ENCODE results near the gene AP5S1. TPM values are rescaled to one million over a fixed set of nuclear protein-coding genes. Genes with fewer than 3 reads are reported as not detected.

The AP5S1 gene
- total and polyA plus RNA-seq, 10 donors = 5.3 to 19.0 (median 13.7) TPM

DNA sequence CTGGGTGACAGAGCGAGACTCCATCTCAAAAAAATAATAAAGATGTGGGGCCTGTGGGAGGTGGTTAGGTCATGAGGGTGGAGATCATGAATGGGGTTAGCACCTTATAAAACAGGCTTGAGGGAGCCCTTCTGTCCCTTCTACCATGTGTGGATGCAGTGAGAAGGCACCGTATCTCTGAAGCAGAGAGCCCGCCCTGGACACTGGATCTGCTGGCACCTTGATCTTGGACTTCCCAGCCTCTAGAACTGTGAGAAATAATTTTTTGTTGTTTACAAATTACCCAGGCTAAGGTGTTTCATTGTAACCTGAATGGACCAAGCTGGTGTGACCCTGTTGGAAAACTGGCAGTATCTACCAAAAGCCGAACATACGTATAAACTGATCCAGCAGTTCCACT is 53.2 kb downstream of the AP5S1 start:
- no peak for DNase-seq
- no peaks in the 10 kb centered on the region for H3K27me3 ChIP-seq (replicated peaks in 1 of 7)
- H3K4me3 ChIP-seq = no peak overlapping the region
- H3K36me3 ChIP-seq = peaks cover 4 to 68% (median 31%) of the 10 kb centered on the region in 6 donors
- 94 to 100% (median 97%) methylated on average over 5 of the region's 5 CpGs for WGBS, 5 donors
- no peaks in the 10 kb centered on the region for H3K9me3 ChIP-seq
- H3K27ac ChIP-seq = no peak overlapping the region
- TF ChIP-seq POLR2A (IDR thresholded peaks at IDR 0.05) (no peak), CTCF (IDR thresholded peaks at IDR 0.05 in 8 of 11, conservative IDR thresholded peaks at IDR 0.05 in 3 of 11) (no peak), POLR2AphosphoS5 (IDR thresholded peaks at IDR 0.05) (no peak)
- H3K4me1 ChIP-seq = peaks cover 0 to 22% (median 8%) of the 10 kb centered on the region in 6 donors
- intact Hi-C loops (cut with DNase I; ENCODE audit: low total_unique reads) = no loop called here

DNA sequence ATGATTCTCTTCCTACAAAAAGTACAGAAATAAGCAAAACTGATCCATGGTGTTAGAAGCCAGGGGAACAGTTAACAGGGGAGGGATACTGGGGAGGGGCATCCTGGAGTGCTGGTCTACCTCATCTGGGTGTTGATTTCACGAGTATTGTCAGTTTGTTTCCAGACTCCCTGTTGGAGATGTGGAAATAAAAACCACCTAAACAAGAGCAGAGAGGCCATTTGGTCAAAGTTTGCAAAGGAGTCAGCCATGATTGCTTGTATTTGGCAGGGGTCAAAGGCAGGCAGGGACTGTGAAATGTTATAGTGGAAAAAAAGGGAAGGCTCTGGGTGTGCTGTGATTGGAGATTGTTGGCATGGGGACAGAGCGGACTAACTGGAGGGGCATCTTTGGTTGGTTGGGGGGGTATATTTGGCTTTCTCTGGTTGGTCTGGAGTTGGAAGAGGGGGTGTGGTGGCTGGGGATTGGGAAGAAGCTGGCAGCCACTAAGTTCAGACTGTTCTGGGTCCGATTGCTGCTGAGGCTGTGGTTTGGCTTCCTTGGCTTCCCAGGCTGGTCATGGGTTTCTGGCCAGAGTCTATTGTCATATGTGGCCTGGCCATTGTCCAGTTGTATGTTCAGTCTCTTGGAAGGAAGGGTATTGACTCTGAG is 54.0 kb downstream of the AP5S1 start:
- no peaks in the 10 kb centered on the region for H3K27me3 ChIP-seq (replicated peaks in 1 of 7)
- 66 to 85% (median 76%) methylated on average over 3 of the region's 3 CpGs for WGBS, 5 donors
- intact Hi-C loops (cut with DNase I; ENCODE audit: low total_unique reads) = no loop called here

GRCh38 chr20:3875378-3875974 is 55.1 kb downstream of the AP5S1 start:
- H3K4me1 ChIP-seq = peaks cover 0 to 31% (median 8%) of the 10 kb centered on the region in 6 donors
- WGBS, 5 donors = 63 to 73% (median 64%) methylated on average over 9 of the region's 9 CpGs

More for the DNA sequence above, 54.0 kb downstream of the AP5S1 start:
- TF ChIP-seq POLR2A (IDR thresholded peaks at IDR 0.05) (no peak), POLR2AphosphoS5 (IDR thresholded peaks at IDR 0.05) (no peak), CTCF (IDR thresholded peaks at IDR 0.05 in 8 of 11, conservative IDR thresholded peaks at IDR 0.05 in 3 of 11) (no peak)
- Histone ChIP-seq H3K4me3 (no peak overlapping the region), H3K4me1 (peaks cover 0 to 30% (median 8%) of the 10 kb centered on the region in 6 donors), H3K9me3 (no peaks in the 10 kb centered on the region), H3K36me3 (peaks cover 4 to 60% (median 28%) of the 10 kb centered on the region in 6 donors), H3K27ac (no peak overlapping the region)
- DNase-seq = no peak

More at GRCh38 chr20:3875378-3875974, 55.1 kb downstream of the AP5S1 start:
- Histone ChIP-seq H3K36me3 (peaks cover 4 to 50% (median 22%) of the 10 kb centered on the region in 6 donors), H3K9me3 (no peaks in the 10 kb centered on the region), H3K27me3 (replicated peaks in 1 of 7) (no peaks in the 10 kb centered on the region), H3K4me3 (no peak overlapping the region), H3K27ac (no peak overlapping the region)
- intact Hi-C loops (cut with DNase I; ENCODE audit: low total_unique reads) = no loop called here
- TF ChIP-seq CTCF (IDR thresholded peaks at IDR 0.05 in 8 of 11, conservative IDR thresholded peaks at IDR 0.05 in 3 of 11) = no peak
- peak in 2 of 3 donors; percentile 49 for TF ChIP-seq POLR2AphosphoS5 (IDR thresholded peaks at IDR 0.05)
- DNase-seq = no peak

Measured in spleen (tissue), 11 donors.